Measurements from ENCODE around the gene CDCP1.
A peak's percentile ranks its signal among the peaks of the same experiment; 100 is the strongest.
"Not testable (repeated sequence)": the region's sequence is repeated elsewhere in the genome, so short reads cannot be mapped to it uniquely, and the experiment has no call there.

CDCP1 gene

DNA sequence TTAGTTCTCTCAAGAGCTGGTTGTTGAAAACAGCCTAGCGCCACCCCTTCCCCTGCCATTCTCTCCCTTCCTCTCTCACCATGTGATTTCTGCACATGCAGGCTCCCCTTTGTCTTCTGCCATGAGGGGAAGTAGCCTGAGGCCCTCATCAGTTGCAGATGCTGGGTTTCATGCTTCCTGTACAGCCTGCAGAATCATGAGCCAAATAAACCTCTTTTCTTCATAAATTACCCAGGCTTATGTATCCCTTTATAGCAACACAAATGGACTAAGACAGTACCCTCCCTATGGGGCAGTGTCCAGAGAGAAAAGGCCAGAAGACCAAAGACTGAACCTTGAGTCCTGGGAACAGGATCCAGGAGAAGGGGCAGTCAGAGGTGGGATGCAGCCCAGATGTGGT lies 65.4 kb downstream of the CDCP1 start:
- no peaks in the 10 kb centered on the region for H3K27me3 ChIP-seq (ENCODE audit: control insufficient read depth in 2 of 2, insufficient read depth in 2 of 2, low read length in 2 of 2)
- peaks cover 15 to 21% of the 10 kb centered on the region in 2 donors for H3K36me3 ChIP-seq (ENCODE audit: control insufficient read depth in 2 of 2, insufficient read depth in 2 of 2, low read length in 2 of 2)
- peaks cover 8 to 20% of the 10 kb centered on the region in 2 donors for H3K4me1 ChIP-seq (ENCODE audit: control insufficient read depth in 2 of 2, insufficient read depth in 2 of 2, low read length in 2 of 2)
- H3K27ac ChIP-seq (ENCODE audit: low read depth in 2 of 2, low read length in 2 of 2) = no peak overlapping the region
- no peak overlapping the region for H3K4me3 ChIP-seq (ENCODE audit: low read length in 2 of 2)
- H3K9me3 ChIP-seq (ENCODE audit: control insufficient read depth in 2 of 2, low read length in 2 of 2) = no peaks in the 10 kb centered on the region
- H3K9ac ChIP-seq (ENCODE audit: low read depth in 1 of 2, low read length in 2 of 2) = no peak overlapping the region

DNA sequence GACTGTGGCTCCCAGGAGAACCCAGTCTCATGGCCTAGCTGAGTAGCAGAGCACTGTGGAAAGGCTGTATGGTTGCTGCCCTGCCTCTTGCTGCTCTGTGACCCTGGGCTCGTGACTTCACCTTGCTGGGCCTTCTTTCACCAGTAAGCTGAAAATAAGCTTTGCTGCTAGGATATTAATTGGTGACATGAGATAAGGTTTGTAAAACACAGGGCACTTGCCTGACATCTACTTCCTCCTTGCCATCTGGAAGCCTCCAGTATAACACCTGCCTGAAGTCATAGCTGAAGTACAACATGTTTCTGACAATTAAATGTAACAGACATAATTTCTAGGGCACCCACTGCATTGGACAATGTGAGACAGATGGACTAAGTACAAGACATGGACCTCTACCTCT lies 66.5 kb downstream of the CDCP1 start:
- Histone ChIP-seq H3K27ac (ENCODE audit: low read depth in 2 of 2, low read length in 2 of 2) (peak overlapping the region; percentile 76 to 82), H3K4me1 (ENCODE audit: control insufficient read depth in 2 of 2, insufficient read depth in 2 of 2, low read length in 2 of 2) (peaks cover 8 to 20% of the 10 kb centered on the region in 2 donors), H3K36me3 (ENCODE audit: control insufficient read depth in 2 of 2, insufficient read depth in 2 of 2, low read length in 2 of 2) (peaks cover 5 to 13% of the 10 kb centered on the region in 2 donors), H3K27me3 (ENCODE audit: control insufficient read depth in 2 of 2, insufficient read depth in 2 of 2, low read length in 2 of 2) (no peaks in the 10 kb centered on the region), H3K9me3 (ENCODE audit: control insufficient read depth in 2 of 2, low read length in 2 of 2) (no peaks in the 10 kb centered on the region), H3K9ac (ENCODE audit: low read depth in 1 of 2, low read length in 2 of 2) (peak overlapping the region in 1 of 2 donors; percentile 8), H3K4me3 (ENCODE audit: low read length in 2 of 2) (no peak overlapping the region)

DNA sequence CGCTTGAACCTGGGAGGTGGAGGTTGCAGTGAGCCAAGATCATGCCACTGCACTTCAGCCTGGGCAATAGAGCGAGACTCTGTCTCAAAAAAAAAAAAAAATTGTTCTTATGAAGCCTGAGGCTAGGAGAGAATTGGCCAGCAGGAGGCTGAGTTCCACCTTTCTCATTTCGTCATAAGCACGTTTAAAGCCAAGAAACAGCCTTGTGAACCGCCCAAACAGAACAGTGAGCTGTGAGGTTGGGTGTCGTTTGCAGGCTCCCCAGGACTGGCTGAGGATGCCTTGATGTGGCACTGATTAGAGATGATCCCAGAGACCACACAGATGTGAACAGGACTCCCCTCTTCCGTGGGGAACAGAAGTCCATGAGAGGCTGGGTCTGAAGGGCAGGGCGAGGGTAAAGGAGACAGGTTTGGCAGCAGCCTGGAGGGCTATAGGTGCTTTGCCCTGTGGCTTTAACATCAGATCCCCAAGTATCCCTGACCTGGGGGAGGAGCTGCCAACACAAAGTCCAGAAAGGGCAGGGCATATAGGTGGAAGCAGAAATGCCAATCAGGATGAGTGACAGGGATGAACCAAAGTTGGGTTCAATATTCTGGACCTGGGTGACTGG lies 67.2 kb downstream of the CDCP1 start:
- peaks cover 0 to 7% of the 10 kb centered on the region in 2 donors for H3K36me3 ChIP-seq (ENCODE audit: control insufficient read depth in 2 of 2, insufficient read depth in 2 of 2, low read length in 2 of 2)
- H3K9ac ChIP-seq (ENCODE audit: low read depth in 1 of 2, low read length in 2 of 2) = peak overlapping the region in 1 of 2 donors; percentile 8
- peak overlapping the region; percentile 76 to 82 for H3K27ac ChIP-seq (ENCODE audit: low read depth in 2 of 2, low read length in 2 of 2)

DNA sequence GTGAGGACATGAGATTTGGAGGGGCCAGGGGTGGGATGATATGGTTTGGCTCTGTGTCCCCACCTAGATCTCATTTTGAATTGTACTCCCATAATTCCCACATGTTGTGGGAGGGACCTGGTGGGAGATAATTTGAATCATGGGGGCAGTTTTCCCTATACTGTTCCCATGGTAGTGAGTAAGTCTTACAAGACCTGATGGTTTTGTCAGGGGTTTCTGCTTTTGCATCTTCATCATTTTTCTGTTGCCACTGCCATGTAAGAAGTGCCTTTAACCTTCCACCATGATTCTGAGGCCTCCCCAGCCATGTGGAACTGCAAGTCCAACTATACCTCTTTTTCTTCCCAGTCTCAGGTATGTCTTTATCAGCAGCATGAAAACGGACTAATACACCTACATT lies 67.9 kb downstream of the CDCP1 start:
- not testable (repeated sequence) for H3K27me3 ChIP-seq (ENCODE audit: control insufficient read depth in 2 of 2, insufficient read depth in 2 of 2, low read length in 2 of 2); H3K36me3 ChIP-seq (ENCODE audit: control insufficient read depth in 2 of 2, insufficient read depth in 2 of 2, low read length in 2 of 2); H3K9ac ChIP-seq (ENCODE audit: low read depth in 1 of 2, low read length in 2 of 2); H3K4me3 ChIP-seq (ENCODE audit: low read length in 2 of 2); H3K27ac ChIP-seq (ENCODE audit: low read depth in 2 of 2, low read length in 2 of 2); H3K9me3 ChIP-seq (ENCODE audit: control insufficient read depth in 2 of 2, low read length in 2 of 2)
- peaks cover 8 to 20% of the 10 kb centered on the region in 2 donors for H3K4me1 ChIP-seq (ENCODE audit: control insufficient read depth in 2 of 2, insufficient read depth in 2 of 2, low read length in 2 of 2)

More for the DNA sequence above, 67.2 kb downstream of the CDCP1 start:
- H3K4me1 ChIP-seq (ENCODE audit: control insufficient read depth in 2 of 2, insufficient read depth in 2 of 2, low read length in 2 of 2) = peaks cover 8 to 20% of the 10 kb centered on the region in 2 donors
- H3K4me3 ChIP-seq (ENCODE audit: low read length in 2 of 2) = no peak overlapping the region
- no peaks in the 10 kb centered on the region for H3K27me3 ChIP-seq (ENCODE audit: control insufficient read depth in 2 of 2, insufficient read depth in 2 of 2, low read length in 2 of 2)
- H3K9me3 ChIP-seq (ENCODE audit: control insufficient read depth in 2 of 2, low read length in 2 of 2) = no peaks in the 10 kb centered on the region

DNA sequence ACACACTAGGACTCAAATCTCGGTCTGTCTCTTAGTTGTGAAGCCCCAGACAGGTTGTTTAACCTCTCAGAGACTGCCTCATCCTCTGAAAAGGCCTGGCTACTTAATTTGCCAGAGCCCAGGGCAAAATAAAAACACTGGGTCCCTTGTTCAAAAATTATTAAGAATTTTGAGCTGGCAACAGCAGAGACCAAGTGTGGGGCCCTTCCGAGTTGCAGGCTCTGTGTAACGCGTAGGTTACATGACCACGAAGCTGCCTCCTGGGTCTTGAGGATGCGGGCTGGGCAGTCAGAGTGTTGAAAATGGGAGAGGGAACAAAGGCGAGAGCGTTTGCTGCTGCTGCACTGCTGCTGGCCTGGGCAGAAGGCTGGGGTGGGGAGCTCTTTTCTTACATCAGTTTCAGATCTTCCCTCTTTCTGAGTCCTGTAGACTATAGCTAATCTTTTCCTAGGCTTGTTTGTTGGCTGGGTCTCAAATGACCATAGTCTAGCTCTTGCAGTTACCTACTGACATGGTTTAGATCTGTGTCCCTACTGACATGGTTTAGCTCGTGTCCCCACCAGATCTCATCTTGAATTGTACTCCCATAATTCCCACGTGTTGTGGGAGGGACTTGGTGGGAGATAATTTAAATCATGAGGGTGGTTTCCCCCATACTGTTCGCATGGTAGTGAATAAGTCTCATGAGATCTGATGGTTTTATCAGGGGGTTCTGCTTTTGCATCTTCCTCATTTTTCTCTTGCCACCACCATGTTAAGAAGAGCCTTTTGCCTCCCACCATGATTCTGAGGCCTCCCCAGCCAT lies 70.2 kb downstream of the CDCP1 start:
- no peak overlapping the region for H3K9ac ChIP-seq (ENCODE audit: low read depth in 1 of 2, low read length in 2 of 2)
- no peaks in the 10 kb centered on the region for H3K27me3 ChIP-seq (ENCODE audit: control insufficient read depth in 2 of 2, insufficient read depth in 2 of 2, low read length in 2 of 2)
- H3K4me1 ChIP-seq (ENCODE audit: control insufficient read depth in 2 of 2, insufficient read depth in 2 of 2, low read length in 2 of 2) = peaks cover 8 to 20% of the 10 kb centered on the region in 2 donors
- H3K27ac ChIP-seq (ENCODE audit: low read depth in 2 of 2, low read length in 2 of 2) = no peak overlapping the region
- H3K9me3 ChIP-seq (ENCODE audit: control insufficient read depth in 2 of 2, low read length in 2 of 2) = no peaks in the 10 kb centered on the region
- H3K36me3 ChIP-seq (ENCODE audit: control insufficient read depth in 2 of 2, insufficient read depth in 2 of 2, low read length in 2 of 2) = no peaks in the 10 kb centered on the region
- no peak overlapping the region for H3K4me3 ChIP-seq (ENCODE audit: low read length in 2 of 2)

DNA sequence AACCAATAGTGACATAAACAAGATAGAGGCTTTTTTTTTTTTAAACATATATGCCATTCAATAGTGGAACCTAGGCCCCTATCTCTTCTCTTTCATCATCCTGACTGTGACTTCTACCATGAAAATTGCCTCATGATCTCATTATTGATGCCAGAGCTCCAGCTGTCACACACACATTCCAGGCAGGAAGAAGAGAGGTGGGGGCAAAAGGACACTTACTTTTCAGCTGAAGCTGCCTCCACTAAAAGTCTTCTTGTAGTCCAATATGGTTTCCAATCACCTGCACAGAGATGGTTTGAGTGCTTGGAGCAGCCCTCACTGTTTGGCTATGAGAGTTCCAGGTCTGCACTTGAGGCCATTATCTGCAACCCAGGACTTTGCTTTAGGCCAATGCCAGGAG lies 75.1 kb downstream of the CDCP1 start:
- no peak overlapping the region for H3K27ac ChIP-seq (ENCODE audit: low read depth in 2 of 2, low read length in 2 of 2)
- no peaks in the 10 kb centered on the region for H3K9me3 ChIP-seq (ENCODE audit: control insufficient read depth in 2 of 2, low read length in 2 of 2)
- no peak overlapping the region for H3K9ac ChIP-seq (ENCODE audit: low read depth in 1 of 2, low read length in 2 of 2)
- H3K36me3 ChIP-seq (ENCODE audit: control insufficient read depth in 2 of 2, insufficient read depth in 2 of 2, low read length in 2 of 2) = no peaks in the 10 kb centered on the region
- H3K4me3 ChIP-seq (ENCODE audit: low read length in 2 of 2) = no peak overlapping the region
- H3K4me1 ChIP-seq (ENCODE audit: control insufficient read depth in 2 of 2, insufficient read depth in 2 of 2, low read length in 2 of 2) = peaks cover 10 to 20% of the 10 kb centered on the region in 2 donors
- H3K27me3 ChIP-seq (ENCODE audit: control insufficient read depth in 2 of 2, insufficient read depth in 2 of 2, low read length in 2 of 2) = no peaks in the 10 kb centered on the region

DNA sequence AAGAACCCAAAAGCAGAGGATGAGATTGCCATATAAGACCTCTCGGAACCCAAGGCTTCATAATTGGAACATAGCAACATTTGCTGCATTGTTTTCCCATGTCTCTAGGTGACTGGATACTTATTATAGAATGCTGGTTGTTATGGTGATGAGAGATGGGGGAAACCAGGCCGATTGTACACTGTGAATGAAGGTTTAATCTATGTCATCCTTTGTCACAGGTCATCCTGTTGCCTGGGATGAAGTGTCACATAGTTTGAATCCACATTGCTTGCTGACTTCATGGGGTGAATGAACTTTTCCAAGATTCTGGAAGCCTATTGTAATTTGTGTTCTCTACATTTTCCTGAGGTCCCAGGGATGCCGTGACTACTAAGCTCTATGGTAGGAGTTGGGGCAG lies 78.2 kb downstream of the CDCP1 start:
- no peaks in the 10 kb centered on the region for H3K9me3 ChIP-seq (ENCODE audit: control insufficient read depth in 2 of 2, low read length in 2 of 2)

DNA sequence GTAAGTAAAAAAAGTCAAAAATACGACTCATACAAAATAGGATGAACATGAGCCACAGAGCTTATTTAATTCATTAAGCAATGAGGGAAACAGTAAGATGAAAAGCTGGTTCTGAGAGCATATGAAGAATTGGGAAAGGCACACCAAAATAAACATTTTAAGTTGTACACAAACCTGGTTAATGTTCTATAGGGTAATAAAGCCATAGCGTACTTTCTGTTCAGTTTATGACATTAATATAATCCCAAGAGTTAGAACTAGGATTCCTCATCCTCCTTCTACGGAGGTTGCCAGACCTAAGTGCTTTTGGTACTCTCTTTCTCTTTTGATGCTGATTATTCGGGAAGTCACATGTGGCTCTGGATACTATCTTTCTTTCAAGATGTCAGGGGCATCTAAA lies 78.7 kb downstream of the CDCP1 start:
- H3K4me1 ChIP-seq (ENCODE audit: control insufficient read depth in 2 of 2, insufficient read depth in 2 of 2, low read length in 2 of 2) = peaks cover 10 to 32% of the 10 kb centered on the region in 2 donors
- H3K4me3 ChIP-seq (ENCODE audit: low read length in 2 of 2) = no peak overlapping the region

More for the DNA sequence above, 78.2 kb downstream of the CDCP1 start:
- Histone ChIP-seq H3K36me3 (ENCODE audit: control insufficient read depth in 2 of 2, insufficient read depth in 2 of 2, low read length in 2 of 2) (no peaks in the 10 kb centered on the region), H3K27ac (ENCODE audit: low read depth in 2 of 2, low read length in 2 of 2) (peak overlapping the region; percentile 32 to 58), H3K4me1 (ENCODE audit: control insufficient read depth in 2 of 2, insufficient read depth in 2 of 2, low read length in 2 of 2) (peaks cover 10 to 32% of the 10 kb centered on the region in 2 donors), H3K9ac (ENCODE audit: low read depth in 1 of 2, low read length in 2 of 2) (no peak overlapping the region), H3K4me3 (ENCODE audit: low read length in 2 of 2) (no peak overlapping the region), H3K27me3 (ENCODE audit: control insufficient read depth in 2 of 2, insufficient read depth in 2 of 2, low read length in 2 of 2) (no peaks in the 10 kb centered on the region)

DNA sequence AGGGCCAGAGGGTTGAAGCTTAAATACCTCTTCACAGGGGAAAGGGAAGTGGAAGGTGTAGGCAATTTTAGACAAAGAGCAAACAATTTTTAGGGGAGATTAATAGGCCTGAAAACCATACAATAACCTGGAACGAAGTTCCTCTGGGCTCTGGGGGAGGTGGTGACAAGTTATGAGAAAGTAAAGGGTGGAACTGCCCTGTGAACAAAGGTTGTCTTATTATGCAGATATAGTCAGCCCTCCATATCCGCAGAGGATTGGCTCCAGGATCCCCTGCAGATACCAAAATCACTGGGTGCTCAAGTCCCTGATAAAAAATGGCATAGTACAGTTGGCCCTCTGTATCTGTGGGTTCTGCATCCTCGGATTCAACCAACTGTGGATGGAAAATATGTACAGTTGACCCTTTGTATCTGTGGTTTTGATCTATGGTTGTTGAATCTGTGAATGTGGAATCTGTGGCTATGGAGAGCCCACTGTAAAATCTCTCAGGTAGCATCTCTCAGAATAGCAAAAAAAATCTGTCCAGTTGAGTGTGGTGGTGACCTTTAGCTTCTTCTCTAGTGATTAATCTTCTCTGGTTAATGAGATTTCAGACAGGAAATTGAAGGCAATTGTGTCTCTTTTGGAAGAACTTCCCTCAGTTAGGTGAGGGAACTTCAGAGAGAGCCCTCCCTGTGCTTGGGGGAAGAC lies 79.9 kb downstream of the CDCP1 start:
- Histone ChIP-seq H3K36me3 (ENCODE audit: control insufficient read depth in 2 of 2, insufficient read depth in 2 of 2, low read length in 2 of 2) (no peaks in the 10 kb centered on the region), H3K27me3 (ENCODE audit: control insufficient read depth in 2 of 2, insufficient read depth in 2 of 2, low read length in 2 of 2) (no peaks in the 10 kb centered on the region), H3K9ac (ENCODE audit: low read depth in 1 of 2, low read length in 2 of 2) (no peak overlapping the region), H3K4me3 (ENCODE audit: low read length in 2 of 2) (no peak overlapping the region), H3K9me3 (ENCODE audit: control insufficient read depth in 2 of 2, low read length in 2 of 2) (no peaks in the 10 kb centered on the region), H3K4me1 (ENCODE audit: control insufficient read depth in 2 of 2, insufficient read depth in 2 of 2, low read length in 2 of 2) (peaks cover 10 to 32% of the 10 kb centered on the region in 2 donors), H3K27ac (ENCODE audit: low read depth in 2 of 2, low read length in 2 of 2) (peak overlapping the region; percentile 52 to 73)

More for the DNA sequence above, 78.7 kb downstream of the CDCP1 start:
- no peaks in the 10 kb centered on the region for H3K9me3 ChIP-seq (ENCODE audit: control insufficient read depth in 2 of 2, low read length in 2 of 2)
- H3K27me3 ChIP-seq (ENCODE audit: control insufficient read depth in 2 of 2, insufficient read depth in 2 of 2, low read length in 2 of 2) = no peaks in the 10 kb centered on the region
- peak overlapping the region; percentile 52 to 73 for H3K27ac ChIP-seq (ENCODE audit: low read depth in 2 of 2, low read length in 2 of 2)
- H3K9ac ChIP-seq (ENCODE audit: low read depth in 1 of 2, low read length in 2 of 2) = peak overlapping the region in 1 of 2 donors; percentile 13
- H3K36me3 ChIP-seq (ENCODE audit: control insufficient read depth in 2 of 2, insufficient read depth in 2 of 2, low read length in 2 of 2) = no peaks in the 10 kb centered on the region

DNA sequence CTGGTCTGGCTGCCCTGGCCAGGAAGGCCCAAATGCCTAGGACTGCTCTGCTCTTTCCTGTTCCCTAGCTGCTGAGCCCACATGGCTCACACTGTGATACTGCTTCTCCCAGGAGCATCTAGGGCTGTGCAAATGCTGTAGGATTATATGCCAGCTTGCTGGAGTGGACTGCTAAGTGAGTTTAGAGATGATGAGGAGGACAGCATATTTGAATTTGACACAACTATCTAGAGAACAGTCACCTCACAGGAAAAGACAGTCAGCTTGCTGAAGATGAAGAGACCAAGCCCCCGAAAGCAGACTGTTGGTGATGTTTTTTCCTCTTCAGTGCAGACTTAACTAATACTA lies 80.8 kb downstream of the CDCP1 start:
- H3K36me3 ChIP-seq (ENCODE audit: control insufficient read depth in 2 of 2, insufficient read depth in 2 of 2, low read length in 2 of 2) = no peaks in the 10 kb centered on the region
- H3K27me3 ChIP-seq (ENCODE audit: control insufficient read depth in 2 of 2, insufficient read depth in 2 of 2, low read length in 2 of 2) = no peaks in the 10 kb centered on the region
- H3K27ac ChIP-seq (ENCODE audit: low read depth in 2 of 2, low read length in 2 of 2) = peak overlapping the region; percentile 18 to 73
- peaks cover 10 to 32% of the 10 kb centered on the region in 2 donors for H3K4me1 ChIP-seq (ENCODE audit: control insufficient read depth in 2 of 2, insufficient read depth in 2 of 2, low read length in 2 of 2)
- H3K4me3 ChIP-seq (ENCODE audit: low read length in 2 of 2) = no peak overlapping the region
- no peak overlapping the region for H3K9ac ChIP-seq (ENCODE audit: low read depth in 1 of 2, low read length in 2 of 2)
- H3K9me3 ChIP-seq (ENCODE audit: control insufficient read depth in 2 of 2, low read length in 2 of 2) = no peaks in the 10 kb centered on the region
